GM12865 (cell line): ENCODE data around the gene PHKB.

Experiments used
- DNase-seq: peaks from one replicate; pipeline ENCODE4 v3.0.0; 2010; ENCODE audit warnings: low read depth
- H3K4me3 ChIP-seq: 2 replicates; pipeline ENCODE4 v1.5.1; 2011; ENCODE audit warnings: mild to moderate bottlenecking, low read depth, low read length, control low read depth
- TF ChIP-seq, protein P1 (sequence below): IDR thresholded peaks from 2 replicates; pipeline ENCODE4 v1.5.1; 2011; ENCODE audit warnings: low read length, control low read depth, low read depth, inconsistent platforms; ENCODE audit not compliant: insufficient read depth; ENCODE audit errors: missing control alignments

Gene PHKB

GRCh38 chr16:47644166-47644565 is 183.0 kb downstream of the PHKB start:
- no peak for DNase-seq
- H3K4me3 ChIP-seq: no peak overlapping the region
- TF ChIP-seq, protein P1, sequence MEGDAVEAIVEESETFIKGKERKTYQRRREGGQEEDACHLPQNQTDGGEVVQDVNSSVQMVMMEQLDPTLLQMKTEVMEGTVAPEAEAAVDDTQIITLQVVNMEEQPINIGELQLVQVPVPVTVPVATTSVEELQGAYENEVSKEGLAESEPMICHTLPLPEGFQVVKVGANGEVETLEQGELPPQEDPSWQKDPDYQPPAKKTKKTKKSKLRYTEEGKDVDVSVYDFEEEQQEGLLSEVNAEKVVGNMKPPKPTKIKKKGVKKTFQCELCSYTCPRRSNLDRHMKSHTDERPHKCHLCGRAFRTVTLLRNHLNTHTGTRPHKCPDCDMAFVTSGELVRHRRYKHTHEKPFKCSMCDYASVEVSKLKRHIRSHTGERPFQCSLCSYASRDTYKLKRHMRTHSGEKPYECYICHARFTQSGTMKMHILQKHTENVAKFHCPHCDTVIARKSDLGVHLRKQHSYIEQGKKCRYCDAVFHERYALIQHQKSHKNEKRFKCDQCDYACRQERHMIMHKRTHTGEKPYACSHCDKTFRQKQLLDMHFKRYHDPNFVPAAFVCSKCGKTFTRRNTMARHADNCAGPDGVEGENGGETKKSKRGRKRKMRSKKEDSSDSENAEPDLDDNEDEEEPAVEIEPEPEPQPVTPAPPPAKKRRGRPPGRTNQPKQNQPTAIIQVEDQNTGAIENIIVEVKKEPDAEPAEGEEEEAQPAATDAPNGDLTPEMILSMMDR: no peak

GRCh38 chr16:47644661-47645060 is 183.5 kb downstream of the PHKB start:
- DNase-seq: no peak
- no peak overlapping the region for H3K4me3 ChIP-seq
- TF ChIP-seq, protein P1: no peak

- TF ChIP-seq, protein P1: no peak
Observed at GRCh38 chr16:47646914-47647313, 185.8 kb downstream of the PHKB start.

DNA sequence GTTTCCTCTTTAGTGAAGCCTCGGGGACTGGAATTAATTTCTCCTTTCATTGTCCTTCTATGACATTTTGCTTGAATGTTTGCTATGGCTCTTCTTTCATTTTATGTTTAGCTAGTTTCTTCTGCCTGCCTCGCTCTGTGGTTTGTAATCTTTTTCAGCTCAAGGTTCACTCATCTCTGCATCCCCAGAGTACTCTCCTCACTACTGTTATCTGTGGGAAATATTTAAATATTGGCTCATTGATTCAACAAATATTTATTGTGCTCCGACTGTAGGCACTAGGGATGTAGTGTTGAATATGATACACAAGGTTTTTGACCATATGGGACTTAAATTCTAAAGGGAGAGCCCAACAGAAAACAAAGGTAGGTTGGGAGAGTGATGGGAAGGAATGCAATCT is 195.9 kb downstream of the PHKB start:
- no peak overlapping the region for H3K4me3 ChIP-seq
- DNase-seq: no peak
- TF ChIP-seq, protein P1: no peak

More at GRCh38 chr16:47646914-47647313, 185.8 kb downstream of the PHKB start:
- no peak for DNase-seq
- H3K4me3 ChIP-seq: no peak overlapping the region

- DNase-seq: no peak
- TF ChIP-seq, protein P1: no peak
- no peak overlapping the region for H3K4me3 ChIP-seq
Observed at GRCh38 chr16:47657977-47658376, 196.8 kb downstream of the PHKB start.

DNA sequence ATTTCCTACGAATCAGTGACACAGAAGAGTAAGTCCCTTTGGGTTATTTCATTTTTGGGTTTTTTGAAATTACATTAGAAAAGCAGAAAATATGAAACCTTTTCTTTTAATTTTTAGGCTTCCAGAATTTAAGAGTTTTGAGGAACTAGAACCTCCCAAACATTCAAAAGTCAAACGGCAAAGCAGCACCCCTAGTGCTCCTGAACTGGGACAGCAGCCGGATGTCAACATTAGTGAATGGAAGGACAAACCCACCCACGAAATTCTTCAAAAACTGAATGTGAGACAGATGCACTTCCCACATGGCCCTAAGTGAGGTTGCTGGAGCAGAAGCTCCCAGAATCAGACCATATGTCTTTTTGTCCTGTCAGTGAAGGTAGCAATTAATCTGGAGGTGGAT is 199.4 kb downstream of the PHKB start:
- no peak overlapping the region for H3K4me3 ChIP-seq
- TF ChIP-seq, protein P1: no peak
- DNase-seq: no peak

DNA sequence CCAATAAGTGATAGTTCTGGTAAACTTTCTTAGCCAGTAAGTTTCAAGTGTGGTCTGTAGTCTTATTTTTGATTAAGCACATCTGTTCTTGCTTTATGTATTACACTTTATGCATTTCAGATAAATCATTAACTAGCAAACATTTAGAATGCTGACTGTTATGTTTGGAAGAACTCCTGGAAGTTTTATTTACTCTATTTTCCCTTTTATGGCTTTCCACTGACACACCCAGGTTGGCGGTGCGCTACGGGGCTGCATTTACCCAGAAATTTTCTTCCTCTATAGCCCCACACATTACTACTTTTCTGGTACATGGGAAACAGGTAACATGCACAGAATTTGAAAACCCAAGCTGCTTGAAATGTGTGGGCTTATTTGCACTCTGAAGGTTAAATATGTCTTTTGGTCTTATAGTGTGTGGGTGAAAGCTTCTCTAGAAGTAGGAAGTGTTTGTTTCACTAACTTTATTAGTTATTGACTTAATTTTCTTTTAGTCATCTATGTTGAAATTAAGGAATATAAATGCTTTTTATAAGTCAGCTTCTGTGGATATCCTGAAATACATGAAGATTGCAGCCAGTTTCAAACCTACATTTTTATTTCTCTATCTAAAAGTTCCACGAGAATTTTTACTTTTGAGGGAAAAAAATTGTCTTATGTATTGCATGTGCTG is 203.7 kb downstream of the PHKB start:
- TF ChIP-seq, protein P1: no peak
- H3K4me3 ChIP-seq: no peak overlapping the region
- DNase-seq: no peak
